ENCODE data around the gene DDX27.

DDX27 gene

GRCh38 chr20:49275216-49275615 lies 56.0 kb downstream of the DDX27 start:
- no peak for DNase-seq (ENCODE audit: low read depth)

GRCh38 chr20:49275636-49276035 lies 56.4 kb downstream of the DDX27 start:
- no peak overlapping the region for H3K4me3 ChIP-seq (ENCODE audit: low read depth, low read length)
- DNase-seq (ENCODE audit: low read depth): no peak

More at GRCh38 chr20:49275216-49275615, 56.0 kb downstream of the DDX27 start:
- H3K4me3 ChIP-seq (ENCODE audit: low read depth, low read length): no peak overlapping the region

GRCh38 chr20:49276161-49276960 lies 57.1 kb downstream of the DDX27 start:
- H3K4me3 ChIP-seq (ENCODE audit: low read depth, low read length): peak overlapping the region; percentile 98
- DNase-seq (ENCODE audit: low read depth): no peak

GRCh38 chr20:49276961-49277785 lies 58.0 kb downstream of the DDX27 start:
- H3K4me3 ChIP-seq (ENCODE audit: low read depth, low read length): peak overlapping the region; percentile 98
- DNase-seq (ENCODE audit: low read depth): no peak

GRCh38 chr20:49277786-49278035 lies 58.5 kb downstream of the DDX27 start:
- DNase-seq (ENCODE audit: low read depth): no peak
- H3K4me3 ChIP-seq (ENCODE audit: low read depth, low read length): peak overlapping the region; percentile 98

GRCh38 chr20:49278036-49278817 lies 59.0 kb downstream of the DDX27 start, which contains the start of gene ZNFX1:
Gene ZNFX1, minus strand, starts transcription at chr20:49278057. Its CDS starts 2,218 bp downstream, at chr20:49275839.
- peak; percentile 91 for DNase-seq (ENCODE audit: low read depth)

GRCh38 chr20:49278818-49279676 lies 59.8 kb downstream of the DDX27 start:
- no peak for DNase-seq (ENCODE audit: low read depth)
- H3K4me3 ChIP-seq (ENCODE audit: low read depth, low read length): peak overlapping the region; percentile 98

More at GRCh38 chr20:49278036-49278817, 59.0 kb downstream of the DDX27 start, which contains the start of gene ZNFX1:
- peak within 1 kb of the TSS; percentile 98 for H3K4me3 ChIP-seq (ENCODE audit: low read depth, low read length)

GRCh38 chr20:49279677-49280462 lies 60.7 kb downstream of the DDX27 start:
- DNase-seq (ENCODE audit: low read depth): no peak
- peak overlapping the region; percentile 98 for H3K4me3 ChIP-seq (ENCODE audit: low read depth, low read length)

- DNase-seq (ENCODE audit: low read depth): no peak
- H3K4me3 ChIP-seq (ENCODE audit: low read depth, low read length): peak overlapping the region; percentile 98
These were observed 61.3 kb downstream of the DDX27 start for GRCh38 chr20:49280463-49281058.

- H3K4me3 ChIP-seq (ENCODE audit: low read depth, low read length): peak overlapping the region; percentile 98
- DNase-seq (ENCODE audit: low read depth): no peak
These were observed 62.1 kb downstream of the DDX27 start for GRCh38 chr20:49281059-49281912.

- no peak for DNase-seq (ENCODE audit: low read depth)
- H3K4me3 ChIP-seq (ENCODE audit: low read depth, low read length): peak overlapping the region; percentile 0
These were observed 62.8 kb downstream of the DDX27 start for GRCh38 chr20:49281913-49282467.

GRCh38 chr20:49282584-49283171 lies 63.5 kb downstream of the DDX27 start:
- H3K4me3 ChIP-seq (ENCODE audit: low read depth, low read length): peak overlapping the region; percentile 8
- DNase-seq (ENCODE audit: low read depth): no peak

GRCh38 chr20:49283176-49283702 lies 64.0 kb downstream of the DDX27 start:
- no peak for DNase-seq (ENCODE audit: low read depth)
- peak overlapping the region; percentile 8 for H3K4me3 ChIP-seq (ENCODE audit: low read depth, low read length)

- no peak for DNase-seq (ENCODE audit: low read depth)
- H3K4me3 ChIP-seq (ENCODE audit: low read depth, low read length): no peak overlapping the region
These were observed 64.7 kb downstream of the DDX27 start for GRCh38 chr20:49283703-49284625.

- DNase-seq (ENCODE audit: low read depth): no peak
- H3K4me3 ChIP-seq (ENCODE audit: low read depth, low read length): no peak overlapping the region
These were observed 65.6 kb downstream of the DDX27 start for GRCh38 chr20:49284818-49285217.

Measured in skeletal muscle cell (primary cell).